ENCODE results near the gene RERE. TPM values are rescaled to one million over a fixed set of nuclear protein-coding genes. Genes with fewer than 3 reads are reported as not detected.
"Not testable (repeated sequence)": the region's sequence is repeated elsewhere in the genome, so short reads cannot be mapped to it uniquely, and the experiment has no call there.

The RERE gene
- total and polyA plus RNA-seq, 4 donors, result 116 to 434 (median 161) TPM

- H3K9me3 ChIP-seq (ENCODE audit: control insufficient read depth, insufficient read depth, low read length), result no peaks in the 10 kb centered on the region
- no peak overlapping the region for H3K4me3 ChIP-seq (ENCODE audit: low read depth, low read length)
- H3K4me1 ChIP-seq (ENCODE audit: control insufficient read depth, insufficient read depth, low read length), result no peaks in the 10 kb centered on the region
- H3K27ac ChIP-seq (ENCODE audit: low read depth, low read length), result no peak overlapping the region
- no CpG with 5 or more reads among the region's 1 CpG for WGBS (ENCODE audit: insufficient coverage)
- H3K27me3 ChIP-seq (ENCODE audit: control insufficient read depth, insufficient read depth, low read length), result no peaks in the 10 kb centered on the region
- DNase-seq (ENCODE audit: low read depth in 4 of 6, low spot score in 6 of 6), result no peak
- peaks cover 7% of the 10 kb centered on the region for H3K36me3 ChIP-seq (ENCODE audit: control insufficient read depth, insufficient read depth, low read length)
Measured at GRCh38 chr1:8790987-8791386, 26.5 kb downstream of the RERE start.

- Histone ChIP-seq H3K4me3 (ENCODE audit: low read depth, low read length) (no peak overlapping the region), H3K27me3 (ENCODE audit: control insufficient read depth, insufficient read depth, low read length) (no peaks in the 10 kb centered on the region), H3K36me3 (ENCODE audit: control insufficient read depth, insufficient read depth, low read length) (peaks cover 6% of the 10 kb centered on the region), H3K27ac (ENCODE audit: low read depth, low read length) (no peak overlapping the region), H3K9me3 (ENCODE audit: control insufficient read depth, insufficient read depth, low read length) (no peaks in the 10 kb centered on the region), H3K4me1 (ENCODE audit: control insufficient read depth, insufficient read depth, low read length) (no peaks in the 10 kb centered on the region)
- no peak for DNase-seq (ENCODE audit: low read depth in 4 of 6, low spot score in 6 of 6)
- WGBS (ENCODE audit: insufficient coverage), result 93% methylated on average over 3 of the region's 6 CpGs
Measured at GRCh38 chr1:8790478-8790877, 27.0 kb downstream of the RERE start.

GRCh38 chr1:8789314-8790214 lies 27.9 kb downstream of the RERE start:
- no peaks in the 10 kb centered on the region for H3K9me3 ChIP-seq (ENCODE audit: control insufficient read depth, insufficient read depth, low read length)
- no peak overlapping the region for H3K4me3 ChIP-seq (ENCODE audit: low read depth, low read length)
- no peak for DNase-seq (ENCODE audit: low read depth in 4 of 6, low spot score in 6 of 6)
- H3K4me1 ChIP-seq (ENCODE audit: control insufficient read depth, insufficient read depth, low read length), result no peaks in the 10 kb centered on the region
- H3K27ac ChIP-seq (ENCODE audit: low read depth, low read length), result no peak overlapping the region
- H3K27me3 ChIP-seq (ENCODE audit: control insufficient read depth, insufficient read depth, low read length), result no peaks in the 10 kb centered on the region
- WGBS (ENCODE audit: insufficient coverage), result 81% methylated on average over 8 of the region's 11 CpGs
- H3K36me3 ChIP-seq (ENCODE audit: control insufficient read depth, insufficient read depth, low read length), result peaks cover 5% of the 10 kb centered on the region

GRCh38 chr1:8787218-8787617 lies 30.2 kb downstream of the RERE start:
- WGBS (ENCODE audit: insufficient coverage), result 92% methylated on average over 2 of the region's 3 CpGs
- Histone ChIP-seq H3K36me3 (ENCODE audit: control insufficient read depth, insufficient read depth, low read length) (peaks cover 5% of the 10 kb centered on the region), H3K27me3 (ENCODE audit: control insufficient read depth, insufficient read depth, low read length) (no peaks in the 10 kb centered on the region)

GRCh38 chr1:8786204-8786603 lies 31.2 kb downstream of the RERE start:
- H3K27ac ChIP-seq (ENCODE audit: low read depth, low read length); H3K4me3 ChIP-seq (ENCODE audit: low read depth, low read length); H3K9me3 ChIP-seq (ENCODE audit: control insufficient read depth, insufficient read depth, low read length); H3K4me1 ChIP-seq (ENCODE audit: control insufficient read depth, insufficient read depth, low read length); H3K27me3 ChIP-seq (ENCODE audit: control insufficient read depth, insufficient read depth, low read length); DNase-seq (ENCODE audit: low read depth in 4 of 6, low spot score in 6 of 6); H3K36me3 ChIP-seq (ENCODE audit: control insufficient read depth, insufficient read depth, low read length): not testable (repeated sequence)
- WGBS (ENCODE audit: insufficient coverage), result 100% methylated on average over 2 of the region's 4 CpGs

More at GRCh38 chr1:8787218-8787617, 30.2 kb downstream of the RERE start:
- Histone ChIP-seq H3K27ac (ENCODE audit: low read depth, low read length) (no peak overlapping the region), H3K4me1 (ENCODE audit: control insufficient read depth, insufficient read depth, low read length) (no peaks in the 10 kb centered on the region), H3K9me3 (ENCODE audit: control insufficient read depth, insufficient read depth, low read length) (no peaks in the 10 kb centered on the region), H3K4me3 (ENCODE audit: low read depth, low read length) (no peak overlapping the region)
- DNase-seq (ENCODE audit: low read depth in 4 of 6, low spot score in 6 of 6), result no peak

- no peak for DNase-seq (ENCODE audit: low read depth in 4 of 6, low spot score in 6 of 6)
- Histone ChIP-seq H3K27ac (ENCODE audit: low read depth, low read length) (no peak overlapping the region), H3K36me3 (ENCODE audit: control insufficient read depth, insufficient read depth, low read length) (peaks cover 5% of the 10 kb centered on the region), H3K4me1 (ENCODE audit: control insufficient read depth, insufficient read depth, low read length) (no peaks in the 10 kb centered on the region), H3K9me3 (ENCODE audit: control insufficient read depth, insufficient read depth, low read length) (no peaks in the 10 kb centered on the region), H3K27me3 (ENCODE audit: control insufficient read depth, insufficient read depth, low read length) (no peaks in the 10 kb centered on the region), H3K4me3 (ENCODE audit: low read depth, low read length) (no peak overlapping the region)
- WGBS (ENCODE audit: insufficient coverage), result 100% methylated on average over 1 of the region's 2 CpGs
Measured at GRCh38 chr1:8782955-8783354, 34.5 kb downstream of the RERE start.

- no peak overlapping the region for H3K27ac ChIP-seq (ENCODE audit: low read depth, low read length)
- H3K36me3 ChIP-seq (ENCODE audit: control insufficient read depth, insufficient read depth, low read length), result no peaks in the 10 kb centered on the region
- H3K9me3 ChIP-seq (ENCODE audit: control insufficient read depth, insufficient read depth, low read length), result no peaks in the 10 kb centered on the region
- no peaks in the 10 kb centered on the region for H3K27me3 ChIP-seq (ENCODE audit: control insufficient read depth, insufficient read depth, low read length)
- no peak for DNase-seq (ENCODE audit: low read depth in 4 of 6, low spot score in 6 of 6)
- 86% methylated on average over 3 of the region's 3 CpGs for WGBS (ENCODE audit: insufficient coverage)
- no peak overlapping the region for H3K4me3 ChIP-seq (ENCODE audit: low read depth, low read length)
- H3K4me1 ChIP-seq (ENCODE audit: control insufficient read depth, insufficient read depth, low read length), result no peaks in the 10 kb centered on the region
Measured at GRCh38 chr1:8782001-8782620, 35.3 kb downstream of the RERE start.

- no peak overlapping the region for H3K27ac ChIP-seq (ENCODE audit: low read depth, low read length)
- H3K9me3 ChIP-seq (ENCODE audit: control insufficient read depth, insufficient read depth, low read length), result no peaks in the 10 kb centered on the region
- no CpG with 5 or more reads among the region's 1 CpG for WGBS (ENCODE audit: insufficient coverage)
- no peaks in the 10 kb centered on the region for H3K27me3 ChIP-seq (ENCODE audit: control insufficient read depth, insufficient read depth, low read length)
- DNase-seq (ENCODE audit: low read depth in 4 of 6, low spot score in 6 of 6), result no peak
- H3K4me3 ChIP-seq (ENCODE audit: low read depth, low read length), result no peak overlapping the region
- no peaks in the 10 kb centered on the region for H3K4me1 ChIP-seq (ENCODE audit: control insufficient read depth, insufficient read depth, low read length)
- no peaks in the 10 kb centered on the region for H3K36me3 ChIP-seq (ENCODE audit: control insufficient read depth, insufficient read depth, low read length)
Measured at GRCh38 chr1:8780405-8780804, 37.0 kb downstream of the RERE start.

GRCh38 chr1:8777867-8778266 lies 39.6 kb downstream of the RERE start:
- H3K27ac ChIP-seq (ENCODE audit: low read depth, low read length), result no peak overlapping the region
- no peak overlapping the region for H3K4me3 ChIP-seq (ENCODE audit: low read depth, low read length)
- DNase-seq (ENCODE audit: low read depth in 4 of 6, low spot score in 6 of 6), result no peak
- no peaks in the 10 kb centered on the region for H3K27me3 ChIP-seq (ENCODE audit: control insufficient read depth, insufficient read depth, low read length)
- H3K36me3 ChIP-seq (ENCODE audit: control insufficient read depth, insufficient read depth, low read length), result no peaks in the 10 kb centered on the region
- H3K9me3 ChIP-seq (ENCODE audit: control insufficient read depth, insufficient read depth, low read length), result no peaks in the 10 kb centered on the region
- H3K4me1 ChIP-seq (ENCODE audit: control insufficient read depth, insufficient read depth, low read length), result no peaks in the 10 kb centered on the region

GRCh38 chr1:8776104-8776503 lies 41.3 kb downstream of the RERE start:
- WGBS (ENCODE audit: insufficient coverage), result 98% methylated on average over 4 of the region's 5 CpGs

More at GRCh38 chr1:8776104-8776503, 41.3 kb downstream of the RERE start:
- no peak for DNase-seq (ENCODE audit: low read depth in 4 of 6, low spot score in 6 of 6)
- no peaks in the 10 kb centered on the region for H3K9me3 ChIP-seq (ENCODE audit: control insufficient read depth, insufficient read depth, low read length)
- no peaks in the 10 kb centered on the region for H3K4me1 ChIP-seq (ENCODE audit: control insufficient read depth, insufficient read depth, low read length)
- H3K27me3 ChIP-seq (ENCODE audit: control insufficient read depth, insufficient read depth, low read length), result no peaks in the 10 kb centered on the region
- H3K27ac ChIP-seq (ENCODE audit: low read depth, low read length), result no peak overlapping the region
- H3K4me3 ChIP-seq (ENCODE audit: low read depth, low read length), result no peak overlapping the region
- no peaks in the 10 kb centered on the region for H3K36me3 ChIP-seq (ENCODE audit: control insufficient read depth, insufficient read depth, low read length)
